T-helper 2 cell treated with Interferon-gamma antibody and Interleukin-4, amounts not matched to agents 100 ng/mL and 5 ng/mL, for 36 hours (primary cell): ENCODE data around the gene ITGA5. TPM values are rescaled to one million over a fixed set of nuclear protein-coding genes. Genes with fewer than 3 reads are reported as not detected.

ENCODE experiments used
- intact Hi-C: fragments of 100-400 bp; cut with micrococcal nuclease; formaldehyde crosslinking; loops from one replicate; pipeline ENCODE4 v1.15.1; 2023
- total RNA-seq: library from RNA; stranded (reverse); gene quantifications from 2 replicates; pipeline ENCODE4 v1.2.3, GENCODE V29; 2022

The ITGA5 gene
- 80.3 and 81.0 TPM in 2 replicates for total RNA-seq

DNA sequence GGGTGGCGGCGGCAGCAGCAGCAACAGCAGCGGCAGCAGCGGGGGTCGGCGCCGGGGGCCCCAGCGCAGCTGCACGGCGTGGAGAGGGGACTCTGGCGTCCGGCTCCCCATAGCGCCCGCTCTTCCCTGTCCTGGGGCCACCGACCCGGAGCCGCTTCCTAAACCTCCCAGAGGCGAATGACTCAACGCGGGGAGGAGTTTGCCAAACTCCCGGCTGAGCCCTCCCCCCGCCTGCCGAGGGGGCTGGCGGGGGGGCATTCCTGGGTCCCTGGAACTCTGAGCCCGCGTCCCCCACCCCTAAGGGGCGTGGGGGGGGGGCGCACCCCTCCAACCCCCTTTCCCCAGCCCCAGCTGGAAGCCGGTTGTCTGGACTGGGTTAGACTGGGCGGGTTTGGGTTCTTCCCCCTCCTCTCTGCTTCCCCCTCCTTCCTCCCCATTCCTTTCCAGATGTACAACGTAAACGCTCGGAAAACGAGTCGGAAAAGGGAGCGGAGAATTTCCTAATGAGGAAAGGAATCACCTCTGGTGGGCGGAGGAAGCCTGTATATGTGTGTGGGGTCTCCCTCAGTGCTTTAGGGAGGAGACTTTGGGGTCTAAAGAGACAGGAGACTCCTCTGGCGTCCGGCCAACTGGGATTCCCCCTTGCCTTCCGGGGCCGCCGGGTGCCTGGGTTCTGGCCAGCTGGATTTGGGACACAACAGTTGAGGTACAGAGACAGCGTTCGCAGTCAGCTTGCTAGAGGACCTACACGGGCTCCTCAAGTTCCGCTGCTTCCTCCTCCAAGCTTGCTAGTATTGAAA lies at the start of gene ITGA5:
Gene ITGA5 (minus strand): TSS at position 179 of the 800 bp plus-strand sequence. CDS start 68 bp downstream, at position 111.
- intact Hi-C loops = loop anchor here (10.0 kb wide), 1 partner anchor 566 kb away; the partner anchor contains the start of gene TESPA1

DNA sequence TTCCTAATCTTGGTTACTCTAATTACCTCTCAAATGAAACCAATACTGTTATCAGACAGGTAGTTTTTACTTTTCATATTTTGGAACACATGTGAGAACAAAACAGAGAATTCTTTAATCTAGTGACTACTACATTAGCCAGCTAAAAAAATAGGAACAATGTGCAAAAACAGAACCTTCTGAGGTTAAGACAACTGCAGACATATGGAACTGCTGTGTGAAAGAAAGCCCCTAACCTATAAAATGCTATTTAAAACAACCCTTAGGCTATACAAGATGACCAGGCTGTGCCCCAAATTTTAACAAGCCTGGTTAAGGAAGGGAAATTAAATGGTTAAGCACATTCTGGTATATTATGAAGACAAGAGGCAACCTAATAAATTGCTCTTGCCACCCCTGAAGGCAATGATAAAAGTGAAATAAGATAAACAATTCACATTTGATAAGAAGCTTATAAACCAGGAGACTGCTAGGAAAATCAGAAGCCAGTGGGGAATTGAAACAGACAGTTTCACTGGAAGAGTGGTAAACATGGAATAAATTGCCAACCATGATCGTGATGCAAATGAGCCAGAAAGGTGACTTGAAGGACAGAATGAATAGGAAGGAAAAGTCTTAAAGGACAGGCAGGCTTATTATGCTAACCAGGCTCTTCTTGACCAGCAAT lies 46.9 kb upstream of the ITGA5 start:
- intact Hi-C loops = no loop called here

DNA sequence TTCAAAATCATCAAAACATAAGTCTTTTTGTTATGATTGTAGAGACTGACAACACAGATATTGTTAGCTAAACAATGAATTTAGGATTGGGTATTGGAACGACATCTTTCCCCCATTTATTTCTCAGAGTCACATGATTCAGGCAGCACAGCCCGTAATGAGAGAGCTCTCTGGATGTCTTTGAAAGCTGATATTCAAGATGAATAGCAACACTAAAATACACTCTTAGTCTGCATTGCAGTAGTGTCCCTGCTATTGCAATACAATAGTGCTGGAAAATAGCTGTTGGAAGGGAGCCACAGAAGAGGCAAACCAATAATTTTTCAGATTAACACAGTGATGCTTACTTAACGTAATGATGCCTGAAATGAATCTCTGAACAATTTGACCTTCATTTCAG lies 44.4 kb upstream of the ITGA5 start:
- intact Hi-C loops = no loop called here

DNA sequence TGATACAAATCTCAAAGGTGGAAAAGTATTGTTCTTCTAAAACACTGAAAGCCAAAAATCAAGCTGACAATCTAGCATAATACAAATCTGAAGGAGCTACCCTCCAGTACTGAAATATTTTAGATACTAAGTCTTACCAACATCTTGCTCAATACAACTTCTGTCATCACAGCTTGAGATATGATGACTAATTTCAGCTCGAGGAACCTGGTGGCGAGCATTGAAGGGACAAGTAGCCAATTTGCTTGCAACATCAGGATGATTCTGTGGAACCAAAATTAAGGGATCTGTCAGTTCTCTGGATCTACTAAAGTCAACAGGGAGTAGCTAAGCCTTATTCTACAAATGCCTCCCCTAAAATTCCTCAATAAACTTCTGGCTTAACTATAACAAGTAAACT lies 44.0 kb upstream of the ITGA5 start:
- intact Hi-C loops = no loop called here

DNA sequence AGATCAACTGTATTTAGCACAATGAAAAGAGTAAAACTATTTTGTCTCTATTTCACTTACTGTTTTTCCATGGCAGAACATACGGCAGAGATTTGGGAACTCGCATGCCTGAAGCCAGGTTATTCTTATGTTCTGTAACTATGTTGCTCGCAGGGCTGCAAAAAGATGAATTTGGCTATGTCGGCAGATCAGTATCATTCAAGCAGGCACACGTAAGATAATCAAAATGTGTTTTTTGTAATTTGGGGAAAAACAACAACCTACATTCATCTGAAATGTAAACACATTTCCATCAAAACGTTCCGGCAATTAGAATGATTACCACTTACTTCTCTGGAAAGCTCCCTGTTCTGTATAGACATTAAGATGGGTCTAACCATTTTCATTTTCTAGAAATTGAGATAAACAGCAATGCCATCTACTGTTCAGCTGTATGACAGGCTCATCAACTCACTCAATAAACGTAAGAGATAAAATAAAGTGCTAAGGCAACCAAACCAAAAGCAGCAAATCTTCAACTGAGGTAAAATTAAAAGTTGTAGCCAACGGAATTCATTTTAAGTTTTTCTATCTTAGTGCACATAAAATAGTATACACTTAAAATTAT lies 41.4 kb upstream of the ITGA5 start:
- intact Hi-C loops = no loop called here

DNA sequence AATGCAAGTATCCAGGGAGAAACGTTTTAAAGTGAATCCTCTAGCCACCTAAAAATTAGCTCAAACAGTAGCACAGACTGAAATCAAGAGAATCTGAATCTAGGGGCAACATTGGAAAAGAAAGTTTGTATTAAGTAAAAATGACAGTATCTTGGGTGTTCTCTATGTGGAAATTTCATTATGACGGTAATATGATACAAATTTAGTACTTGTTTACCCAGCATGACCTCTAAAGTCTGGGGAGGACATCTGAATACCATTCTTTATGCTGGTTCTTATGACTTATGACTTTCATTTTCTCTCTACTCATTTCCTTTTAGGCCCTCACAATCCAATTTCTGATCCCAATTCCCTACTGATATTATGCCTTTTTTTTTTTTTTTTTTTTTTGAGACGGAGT lies 40.3 kb upstream of the ITGA5 start:
- intact Hi-C loops = no loop called here

DNA sequence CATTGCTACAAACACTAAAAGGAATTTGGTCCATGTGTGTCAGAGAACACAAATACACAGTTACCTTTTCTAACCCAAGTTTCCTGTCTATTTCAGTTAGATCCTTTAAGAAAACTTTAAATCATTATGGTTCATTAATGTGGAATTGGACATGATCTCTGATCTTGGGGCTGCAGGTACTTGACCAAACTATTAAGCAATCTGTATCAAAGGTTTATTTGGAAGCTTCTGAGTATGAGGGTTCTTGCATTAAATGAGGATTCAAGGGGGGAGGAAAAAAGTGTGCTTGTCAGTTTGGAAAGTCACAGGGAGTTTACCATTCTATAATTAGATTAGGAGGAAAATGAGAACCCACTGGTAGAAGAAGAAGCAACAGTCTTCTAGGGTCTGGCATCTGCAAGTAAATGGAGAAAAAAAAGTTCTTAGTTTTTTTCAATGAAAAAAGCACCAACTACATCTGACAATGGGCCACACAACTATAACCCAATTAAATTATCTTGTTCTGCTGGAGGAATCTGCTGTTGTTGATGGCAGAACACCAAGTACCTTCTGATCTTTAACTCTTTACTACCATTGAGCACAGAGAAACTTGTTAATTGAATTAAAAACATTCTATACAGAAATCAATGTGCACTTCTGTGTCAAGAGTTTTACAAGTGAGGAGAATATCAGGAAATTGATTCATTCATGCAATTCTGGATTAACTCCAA lies 36.8 kb upstream of the ITGA5 start:
- intact Hi-C loops = no loop called here

DNA sequence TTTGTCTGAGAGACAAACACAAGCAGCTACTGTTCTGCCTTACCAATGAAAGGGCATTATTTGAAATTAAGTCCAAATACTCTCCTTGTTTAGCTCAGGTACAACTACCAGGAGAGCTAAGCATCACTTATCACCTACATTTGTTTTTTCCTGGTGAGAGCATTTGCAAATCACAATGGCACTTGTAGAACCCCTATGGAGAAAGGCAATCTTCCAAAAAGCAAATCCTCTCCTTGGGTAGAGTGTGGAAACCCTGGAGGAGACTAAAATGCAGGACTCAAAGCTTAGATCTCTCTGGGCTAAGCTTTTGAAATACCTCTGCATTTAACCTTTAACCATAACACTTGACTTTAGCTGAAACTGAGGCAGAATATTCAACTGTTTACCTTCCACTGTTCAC lies 33.6 kb upstream of the ITGA5 start:
- intact Hi-C loops = no loop called here

DNA sequence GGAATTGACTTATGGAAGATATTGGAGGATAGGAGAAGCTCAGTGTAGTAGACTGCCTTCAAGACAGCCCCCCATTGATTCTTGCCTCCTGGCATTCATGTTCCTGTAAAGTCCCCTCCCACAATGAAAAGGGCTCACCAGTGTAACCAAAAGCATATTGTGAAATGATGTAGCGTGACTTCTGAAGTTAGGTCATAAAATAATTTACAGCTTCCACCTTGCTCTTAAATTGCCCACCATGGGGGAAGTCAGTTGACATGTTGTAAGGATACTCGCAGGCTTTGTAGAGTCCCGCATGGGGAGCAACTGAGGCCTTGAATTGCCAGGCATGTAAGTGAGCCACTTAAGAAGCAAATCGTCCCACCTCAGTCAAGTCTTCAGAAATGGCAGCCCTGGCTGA lies 29.3 kb upstream of the ITGA5 start:
- intact Hi-C loops = no loop called here

DNA sequence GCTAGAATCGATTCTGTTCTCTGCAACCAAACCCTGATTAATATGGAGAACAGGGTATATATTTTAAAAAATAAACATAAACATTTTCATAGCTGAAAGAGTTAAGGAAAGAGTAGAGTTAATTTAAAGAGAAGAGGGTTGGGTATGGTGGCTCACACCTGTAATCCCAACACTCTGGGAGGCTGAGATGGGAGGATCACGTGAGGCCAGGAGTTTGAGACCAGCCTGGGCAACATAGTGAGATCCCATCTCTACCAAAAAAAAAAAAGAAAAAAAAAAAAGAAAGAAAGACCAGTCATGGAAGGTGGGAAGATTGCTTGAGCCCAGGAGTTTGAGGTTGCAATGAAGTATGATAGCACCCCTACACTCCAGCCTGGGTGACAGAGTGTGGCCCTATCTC lies 28.9 kb upstream of the ITGA5 start:
- intact Hi-C loops = no loop called here

DNA sequence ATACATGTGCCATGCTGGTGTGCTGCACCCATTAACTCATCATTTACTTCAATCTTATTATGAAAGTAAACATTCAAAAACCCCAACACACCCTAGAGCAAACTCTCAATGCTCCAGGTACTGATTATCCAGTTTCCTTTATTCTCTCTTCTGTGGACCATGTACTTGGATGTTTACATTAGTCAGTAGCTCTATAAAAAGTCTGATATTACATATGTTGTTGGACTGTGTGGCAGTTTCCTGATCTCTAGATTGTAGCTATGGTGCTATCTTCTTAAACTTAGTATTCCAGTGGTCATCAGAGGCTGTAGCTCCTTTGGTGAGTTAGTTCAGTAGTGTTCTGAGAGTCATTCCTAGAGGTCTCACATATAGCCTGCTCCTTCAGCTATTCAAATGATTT lies 25.1 kb upstream of the ITGA5 start:
- intact Hi-C loops = no loop called here

DNA sequence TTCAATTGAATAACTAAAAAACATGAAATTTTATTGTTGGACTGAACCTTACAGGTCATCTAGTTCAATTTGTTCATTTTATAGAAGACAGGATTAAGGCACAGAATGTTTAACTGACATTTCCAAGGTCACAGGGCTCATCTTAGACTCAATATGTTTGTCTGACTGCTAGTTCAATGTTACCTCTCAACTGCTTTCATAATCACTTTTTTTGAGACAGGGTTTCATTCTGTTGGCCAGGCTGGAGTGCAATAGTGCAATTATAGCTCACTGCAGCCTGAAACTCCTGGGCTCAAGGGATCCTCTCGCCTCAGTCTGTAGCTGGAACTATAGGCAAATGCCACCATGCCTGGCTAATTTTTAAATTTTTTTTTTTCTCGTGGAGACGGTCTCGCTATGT lies 24.4 kb upstream of the ITGA5 start:
- intact Hi-C loops = no loop called here

DNA sequence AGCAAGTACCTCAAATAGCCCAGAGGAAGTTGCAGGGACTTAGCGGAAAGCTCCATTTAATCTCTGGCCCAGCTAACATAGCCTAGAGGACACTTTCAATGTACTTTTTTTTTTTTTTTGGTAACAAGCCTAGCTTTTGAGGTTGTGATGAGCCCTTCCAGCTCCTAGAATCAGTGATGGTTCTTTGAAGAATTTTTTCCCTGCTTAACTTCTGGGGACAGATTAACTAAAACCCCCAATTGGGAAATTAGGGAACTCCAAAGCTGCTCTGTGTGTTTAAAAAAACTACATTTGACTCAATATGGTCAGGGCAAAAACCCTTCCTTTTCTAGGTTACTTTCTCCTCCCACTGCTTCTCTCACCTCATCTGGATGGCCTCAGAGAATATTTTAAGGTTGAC lies 23.9 kb upstream of the ITGA5 start:
- intact Hi-C loops = no loop called here

DNA sequence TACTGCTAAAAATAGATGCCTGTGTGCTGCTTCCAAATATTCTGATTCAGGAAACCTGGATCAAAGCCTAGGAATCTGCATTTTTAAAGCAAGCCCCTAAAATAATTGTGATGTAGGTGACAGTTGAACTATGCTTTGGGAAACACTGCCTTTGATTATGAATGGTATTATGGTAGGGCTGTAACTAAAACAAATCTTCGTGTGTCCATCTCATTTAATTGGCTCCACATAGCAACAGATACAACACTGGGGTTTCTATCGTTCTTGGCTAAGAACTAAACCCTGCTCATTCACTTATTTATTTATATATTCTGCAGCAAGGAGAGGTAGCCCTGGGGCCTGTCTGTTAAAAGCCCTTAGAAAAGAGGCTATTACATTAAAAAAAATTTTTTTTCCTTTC lies 23.0 kb upstream of the ITGA5 start:
- intact Hi-C loops = no loop called here

DNA sequence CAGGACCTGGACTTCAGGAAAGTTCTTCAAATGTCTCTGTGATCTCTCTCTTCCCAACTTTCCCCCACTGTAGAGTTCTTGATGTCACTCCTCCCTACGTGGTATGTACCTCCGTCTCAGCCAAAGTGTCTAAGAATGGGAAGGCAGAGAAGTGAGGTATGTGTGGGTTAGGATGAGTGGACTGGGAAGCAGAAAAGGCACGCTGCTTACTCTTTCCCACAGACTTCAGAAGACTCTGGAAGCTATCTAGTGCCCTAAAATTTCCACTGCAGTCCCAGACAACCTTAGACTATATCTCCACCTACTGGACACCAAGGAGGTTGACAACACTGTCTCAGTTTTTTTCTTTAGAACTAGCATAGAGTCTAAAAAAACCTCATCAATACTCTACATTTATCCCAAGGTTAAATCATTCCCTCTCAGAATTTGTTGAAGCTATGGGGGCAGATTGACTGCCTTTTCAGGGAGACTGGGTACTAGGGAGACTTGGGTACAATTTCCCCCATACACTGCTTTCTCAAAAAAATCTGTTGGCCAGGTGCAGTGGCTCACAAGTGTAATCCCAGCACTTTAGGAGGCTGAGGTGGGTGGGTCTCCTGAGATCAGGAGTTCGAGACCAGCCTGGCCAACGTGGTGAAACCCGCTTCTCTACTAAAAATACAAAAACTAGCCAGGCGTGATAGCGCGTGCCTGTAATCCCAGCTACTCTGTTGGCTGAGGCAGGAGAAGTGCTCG lies 20.6 kb upstream of the ITGA5 start:
- intact Hi-C loops = loop anchor here (1.0 kb wide), 1 partner anchor 40 kb away; no protein-coding TSS in a partner anchor

DNA sequence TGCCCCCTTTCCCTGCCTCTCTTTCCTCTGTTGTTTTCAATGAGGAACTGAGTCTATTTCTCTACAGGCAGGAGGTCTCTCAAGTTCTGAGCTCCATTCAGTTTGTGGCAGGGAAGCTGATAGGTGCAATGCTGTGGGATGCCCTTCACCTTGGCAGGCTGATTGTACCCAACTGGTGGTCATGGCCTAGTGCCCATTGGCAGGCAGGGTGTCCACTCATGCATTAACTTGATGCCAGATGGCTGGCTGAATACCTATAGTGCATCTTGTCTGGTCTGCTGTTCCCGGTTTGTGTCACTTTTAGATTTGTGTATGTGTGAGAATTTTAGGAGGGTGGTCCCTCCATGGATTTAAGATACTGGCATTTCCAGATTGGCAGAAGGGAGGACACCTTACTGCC lies 20.0 kb upstream of the ITGA5 start:
- intact Hi-C loops = loop anchor here (1.0 kb wide), 1 partner anchor 40 kb away; no protein-coding TSS in a partner anchor

DNA sequence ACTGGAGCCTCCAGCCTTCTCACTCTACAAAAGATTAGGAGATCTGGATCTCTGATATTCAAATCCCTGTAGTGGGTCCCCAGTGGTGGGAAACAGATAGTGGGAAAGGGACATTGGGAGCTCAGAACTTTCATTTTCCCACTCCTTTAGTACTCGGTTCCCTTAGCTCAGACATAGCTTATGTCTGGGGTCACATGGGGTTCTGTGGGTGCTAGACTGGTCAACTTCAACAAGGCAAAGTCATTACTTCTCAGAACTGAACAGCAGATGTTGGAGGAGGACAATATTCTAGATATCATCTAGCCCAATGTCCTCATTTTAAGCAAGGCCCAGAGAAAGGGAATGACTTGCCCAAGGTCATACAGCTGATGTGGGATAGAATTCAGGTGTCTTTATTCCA lies 19.5 kb upstream of the ITGA5 start:
- intact Hi-C loops = no loop called here

DNA sequence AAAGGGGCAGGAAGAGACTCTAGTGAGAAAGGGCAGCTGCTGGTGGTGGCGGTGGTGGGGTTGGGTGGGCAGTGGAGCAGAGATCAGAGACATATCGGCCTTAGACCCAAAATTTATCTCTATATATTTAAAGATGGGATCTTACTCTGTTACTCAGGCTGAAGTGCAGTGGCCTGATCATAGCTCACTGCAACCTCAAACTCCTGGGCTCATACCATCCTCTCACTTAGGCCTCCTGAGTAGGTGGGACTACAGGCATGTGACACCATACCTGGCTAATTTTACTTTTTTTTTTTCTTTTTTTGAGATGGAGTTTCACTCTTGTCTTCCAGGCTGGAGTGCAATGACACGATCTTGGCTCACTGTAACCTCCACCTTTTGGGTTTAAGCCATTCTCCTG lies 18.6 kb upstream of the ITGA5 start:
- intact Hi-C loops = no loop called here

DNA sequence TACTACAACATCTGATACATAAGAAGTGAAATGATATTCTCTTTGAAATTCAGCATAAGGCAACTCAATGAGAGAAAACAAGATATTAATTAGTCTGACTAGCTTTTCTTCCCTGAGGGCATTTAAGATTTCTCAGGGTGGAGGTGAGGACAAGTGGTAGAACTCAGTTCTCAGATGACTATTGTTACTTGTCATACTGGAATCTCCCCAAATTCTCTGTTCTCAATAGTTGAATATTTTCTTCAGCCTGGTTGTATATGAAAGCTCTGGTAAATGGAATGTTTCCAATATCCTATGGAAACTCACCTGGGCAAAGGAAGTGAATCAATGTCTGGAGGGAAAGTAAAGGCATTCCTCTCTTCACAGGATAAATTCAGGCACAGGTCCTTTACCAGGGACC lies 18.2 kb upstream of the ITGA5 start:
- intact Hi-C loops = no loop called here

DNA sequence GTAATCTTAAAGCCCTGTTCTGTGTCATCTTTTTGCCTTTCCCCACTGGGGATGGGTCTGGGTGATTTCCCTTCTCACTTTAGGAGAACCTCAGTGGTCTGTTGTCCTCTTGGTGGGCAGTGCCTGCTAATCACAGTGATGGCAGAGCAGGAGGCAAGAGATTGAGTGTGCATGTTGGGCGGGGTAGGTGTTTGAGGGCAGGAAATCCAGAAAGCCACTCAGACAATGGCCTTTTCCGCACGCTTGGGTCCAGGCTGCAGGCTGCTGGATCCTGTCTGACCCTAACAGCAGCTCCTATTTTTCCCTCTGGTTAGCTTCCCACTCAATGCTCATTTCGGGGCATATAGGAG lies 13.7 kb upstream of the ITGA5 start:
- intact Hi-C loops = no loop called here
